ENCODE results near the gene PDE2A.

GRCh38 chr11:72709478-72710238 lies 35.4 kb upstream of the PDE2A start:
- no peak for TF ChIP-seq CTCF (IDR thresholded peaks at IDR 0.05)
- no peak for TF ChIP-seq EZH2 (IDR thresholded peaks at IDR 0.05)

Data from neural progenitor cell (in vitro differentiated cells).